Measurements from ENCODE around the gene CANT1.
"Not testable (repeated sequence)": the region's sequence is repeated elsewhere in the genome, so short reads cannot be mapped to it uniquely, and the experiment has no call there.

CANT1 gene

DNA sequence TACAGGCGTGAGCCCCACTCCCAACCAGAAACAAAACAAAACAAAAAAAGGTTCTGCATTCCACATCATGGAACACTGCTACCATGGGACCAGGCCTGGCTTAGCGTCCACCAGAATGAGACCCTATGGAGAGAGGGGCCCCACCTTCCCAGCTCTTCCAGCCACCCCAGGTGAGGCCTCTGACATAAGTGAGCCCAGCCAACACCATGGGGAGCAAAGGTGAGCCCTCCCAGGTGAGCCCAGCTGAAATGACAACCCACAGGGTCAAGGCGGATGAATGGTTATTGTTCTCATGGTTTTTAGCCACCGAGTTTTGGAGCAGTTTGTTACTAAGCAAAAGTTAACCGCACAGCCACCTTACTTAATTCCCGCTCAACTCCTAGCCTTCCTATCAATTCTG lies 46.2 kb downstream of the CANT1 start:
- TF ChIP-seq, protein P1, sequence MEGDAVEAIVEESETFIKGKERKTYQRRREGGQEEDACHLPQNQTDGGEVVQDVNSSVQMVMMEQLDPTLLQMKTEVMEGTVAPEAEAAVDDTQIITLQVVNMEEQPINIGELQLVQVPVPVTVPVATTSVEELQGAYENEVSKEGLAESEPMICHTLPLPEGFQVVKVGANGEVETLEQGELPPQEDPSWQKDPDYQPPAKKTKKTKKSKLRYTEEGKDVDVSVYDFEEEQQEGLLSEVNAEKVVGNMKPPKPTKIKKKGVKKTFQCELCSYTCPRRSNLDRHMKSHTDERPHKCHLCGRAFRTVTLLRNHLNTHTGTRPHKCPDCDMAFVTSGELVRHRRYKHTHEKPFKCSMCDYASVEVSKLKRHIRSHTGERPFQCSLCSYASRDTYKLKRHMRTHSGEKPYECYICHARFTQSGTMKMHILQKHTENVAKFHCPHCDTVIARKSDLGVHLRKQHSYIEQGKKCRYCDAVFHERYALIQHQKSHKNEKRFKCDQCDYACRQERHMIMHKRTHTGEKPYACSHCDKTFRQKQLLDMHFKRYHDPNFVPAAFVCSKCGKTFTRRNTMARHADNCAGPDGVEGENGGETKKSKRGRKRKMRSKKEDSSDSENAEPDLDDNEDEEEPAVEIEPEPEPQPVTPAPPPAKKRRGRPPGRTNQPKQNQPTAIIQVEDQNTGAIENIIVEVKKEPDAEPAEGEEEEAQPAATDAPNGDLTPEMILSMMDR (conservative IDR thresholded peaks at IDR 0.05; ENCODE audit: low read depth, low read length): no peak
- H3K4me3 ChIP-seq (ENCODE audit: low read length): no peak overlapping the region
- DNase-seq (ENCODE audit: low read depth): no peak

DNA sequence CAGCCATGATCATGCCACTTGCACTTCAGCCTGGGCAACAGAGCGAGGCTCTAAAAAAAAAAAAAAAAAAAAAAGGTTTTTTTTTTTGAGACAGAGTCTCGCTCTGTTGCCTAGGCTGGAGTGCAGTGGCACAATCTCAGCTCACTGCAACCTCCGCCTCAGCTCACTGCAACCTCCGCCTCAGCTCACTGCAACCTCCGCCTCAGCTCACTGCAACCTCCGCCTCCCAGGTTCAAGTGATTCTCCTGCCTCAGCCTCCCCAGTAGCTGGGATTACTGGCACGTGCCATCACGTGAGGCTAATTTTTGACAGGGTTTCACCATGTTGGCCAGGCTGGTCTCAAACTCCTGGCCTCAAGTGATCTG lies 46.6 kb downstream of the CANT1 start:
- H3K4me3 ChIP-seq (ENCODE audit: low read length); DNase-seq (ENCODE audit: low read depth): not testable (repeated sequence)

DNA sequence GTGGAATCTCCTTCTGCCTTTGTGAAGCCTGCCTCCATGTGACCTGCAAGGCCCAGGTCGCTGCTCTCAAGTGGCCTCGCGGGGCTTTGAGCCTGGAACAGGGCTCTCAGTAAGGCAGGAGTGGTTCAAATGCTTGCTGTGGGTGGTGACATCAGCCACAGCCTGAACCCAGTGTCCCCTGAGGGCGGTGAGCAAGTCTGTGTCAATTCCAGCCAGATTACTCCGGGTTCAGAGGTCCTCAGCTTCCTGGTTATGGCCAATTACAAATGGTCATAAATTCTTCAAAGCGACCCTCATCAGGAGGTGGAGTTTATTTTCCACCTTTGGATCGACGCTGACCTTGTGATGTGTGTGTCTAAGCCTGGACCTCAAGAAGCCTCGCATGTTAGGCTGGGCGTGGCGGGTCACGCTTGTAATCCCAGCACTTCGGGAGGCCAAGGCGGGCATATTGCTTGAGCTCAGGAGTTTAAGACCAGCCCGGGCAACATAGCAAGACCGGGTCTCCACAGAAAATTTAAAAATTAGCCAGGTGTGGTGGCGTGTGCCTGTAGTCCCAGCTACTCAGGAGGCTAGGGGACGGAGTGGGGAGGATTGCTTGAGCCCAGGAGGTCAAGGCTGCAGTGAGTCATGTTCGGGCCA lies 47.1 kb downstream of the CANT1 start:
- DNase-seq (ENCODE audit: low read depth): no peak
- no peak overlapping the region for H3K4me3 ChIP-seq (ENCODE audit: low read length)
- TF ChIP-seq, protein P1 (conservative IDR thresholded peaks at IDR 0.05; ENCODE audit: low read depth, low read length): no peak

DNA sequence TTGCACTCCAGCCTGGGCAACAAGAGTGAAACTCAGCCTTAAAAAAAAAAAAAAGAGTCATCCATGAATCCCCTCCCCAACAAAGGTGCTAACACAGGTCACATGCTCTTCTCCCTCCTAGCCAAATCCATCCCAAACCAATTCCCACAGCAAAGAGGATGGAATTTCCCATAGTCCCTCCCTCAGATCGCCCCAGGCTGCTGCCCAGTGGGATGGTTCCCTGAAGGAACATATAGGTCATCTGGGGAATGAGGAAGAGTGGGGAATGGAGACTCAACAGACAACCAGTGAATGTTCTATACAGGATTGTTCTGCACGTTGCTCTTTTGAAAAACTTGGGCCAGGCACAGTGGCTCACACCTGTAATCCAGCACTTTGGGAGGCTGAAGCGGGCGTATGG lies 48.0 kb downstream of the CANT1 start:
- TF ChIP-seq, protein P1 (conservative IDR thresholded peaks at IDR 0.05; ENCODE audit: low read depth, low read length): no peak
- no peak for DNase-seq (ENCODE audit: low read depth)

GRCh38 chr17:78960928-78961327 lies 48.6 kb downstream of the CANT1 start:
- TF ChIP-seq, protein P1 (conservative IDR thresholded peaks at IDR 0.05; ENCODE audit: low read depth, low read length): no peak
- no peak for DNase-seq (ENCODE audit: low read depth)
- no peak overlapping the region for H3K4me3 ChIP-seq (ENCODE audit: low read length)

More for the DNA sequence above, 48.0 kb downstream of the CANT1 start:
- H3K4me3 ChIP-seq (ENCODE audit: low read length): no peak overlapping the region

DNA sequence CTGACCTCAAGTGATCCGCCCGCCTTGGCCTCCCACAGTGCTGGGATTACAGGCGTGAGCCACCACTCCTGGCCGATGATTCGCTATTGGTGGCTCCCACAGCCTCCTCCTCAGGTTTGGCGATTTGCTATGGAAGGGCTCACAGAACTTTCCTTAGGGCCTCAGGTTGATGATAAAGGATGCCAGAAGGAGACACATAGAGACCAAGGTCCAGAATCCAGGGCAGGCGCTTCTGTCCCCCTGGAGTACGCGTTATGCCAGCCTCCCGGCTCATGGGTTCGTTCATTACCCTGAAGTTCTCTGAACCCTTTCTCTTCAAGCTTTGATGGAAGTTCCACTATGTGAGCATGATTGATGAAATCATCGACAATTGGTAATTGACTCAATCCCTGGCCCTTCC lies 49.8 kb downstream of the CANT1 start:
- TF ChIP-seq, protein P1 (conservative IDR thresholded peaks at IDR 0.05; ENCODE audit: low read depth, low read length): no peak
- DNase-seq (ENCODE audit: low read depth): no peak
- no peak overlapping the region for H3K4me3 ChIP-seq (ENCODE audit: low read length)

GRCh38 chr17:78958641-78959127 lies 50.9 kb downstream of the CANT1 start:
- peak; percentile 49 for DNase-seq (ENCODE audit: low read depth)
- TF ChIP-seq, protein P1 (conservative IDR thresholded peaks at IDR 0.05; ENCODE audit: low read depth, low read length): no peak
- H3K4me3 ChIP-seq (ENCODE audit: low read length): no peak overlapping the region

Data from retinal pigment epithelial cell (primary cell).